B cell (primary cell): Measurements from ENCODE around the gene ADCY10. TPM values are rescaled to one million over a fixed set of nuclear protein-coding genes. Genes with fewer than 3 reads are reported as not detected.
"Not testable (repeated sequence)": the region's sequence is repeated elsewhere in the genome, so short reads cannot be mapped to it uniquely, and the experiment has no call there.

ENCODE experiments used
- ATAC-seq: fragments of 200-7000 bp; cut with Tn5 transposase; one replicate; pipeline ENCODE4 v1.10.0; 2021; ENCODE audit warnings: low read depth, mild to moderate bottlenecking, moderate number of reproducible peaks, moderate library complexity
- CTCF ChIA-PET: fragments of 350-600 bp; sonication (Branson Sonifier 250); formaldehyde crosslinking; loops from one replicate; lab custom pipeline; 2021; ENCODE audit warnings: antibody characterized with exemption, inconsistent platforms; lab: Charles Lee
- POLR2A ChIA-PET: fragments of 350-600 bp; sonication (Branson Sonifier 250); formaldehyde crosslinking; loops from one replicate; lab custom pipeline; 2021; ENCODE audit warnings: antibody characterized with exemption; lab: Charles Lee
- DNase-seq: peaks from one replicate; pipeline ENCODE4 v3.0.0; 2013
- H2AFZ ChIP-seq: 2 replicates; pipeline ENCODE4 v1.6.1; 2012; ENCODE audit warnings: mild to moderate bottlenecking, low read depth, low read length; ENCODE audit not compliant: insufficient read depth, poor library complexity, severe bottlenecking
- H3K27ac ChIP-seq, 2 donors: 1 replicate in 1 of 2; 2 replicates in 1 of 2; pipeline ENCODE4 v1.5.1; 2012 to 2013; ENCODE audit warnings: low read length in 2 of 2, mild to moderate bottlenecking in 2 of 2, moderate library complexity in 1 of 2
- H3K27me3 ChIP-seq, 4 experiments: fragments of 200-600 bp in 1 of 4; sonication (generic) in 1 of 4; replicated peaks in 1 of 4; 1 replicate in 2 of 4; 2 replicates in 2 of 4; pipeline versions ENCODE4 v1.6.1 to v1.7.0; 2013 to 2016; ENCODE audit warnings: low read length in 3 of 4, mild to moderate bottlenecking in 2 of 4, mixed read lengths in 1 of 4, moderate library complexity in 1 of 4; ENCODE audit not compliant: insufficient read depth in 4 of 4, control insufficient read depth in 3 of 4; ENCODE audit errors: control extremely low read depth in 1 of 4
- H3K36me3 ChIP-seq, 2 experiments: replicated peaks in 1 of 2; 1 replicate in 1 of 2; 2 replicates in 1 of 2; pipeline versions ENCODE4 v1.6.1 to v1.7.1; 2013; ENCODE audit warnings: low read length in 1 of 2; ENCODE audit not compliant: insufficient read depth in 2 of 2, control insufficient read depth in 1 of 2; ENCODE audit errors: control extremely low read depth in 1 of 2, extremely low read depth in 1 of 2
- H3K4me1 ChIP-seq, 2 donors: fragments of 200-600 bp in 1 of 2; sonication (generic) in 1 of 2; 1 replicate in 1 of 2; 2 replicates in 1 of 2; pipeline versions ENCODE4 v1.5.1 to v1.6.1; 2013 to 2017; ENCODE audit warnings: low read length in 2 of 2; ENCODE audit not compliant: control insufficient read depth in 2 of 2, insufficient read depth in 2 of 2
- H3K4me2 ChIP-seq: replicated peaks from 2 replicates; pipeline ENCODE3; 2012; ENCODE audit warnings: mild to moderate bottlenecking, low read depth, low read length; ENCODE audit not compliant: poor library complexity, severe bottlenecking
- H3K4me3 ChIP-seq, 5 experiments: fragments of 200-600 bp in 1 of 5; sonication (generic) in 1 of 5; 1 replicate in 3 of 5; 2 replicates in 2 of 5; pipeline versions ENCODE4 v1.5.1 to v1.7.0; 2011 to 2016; ENCODE audit warnings: low read length in 4 of 5, mild to moderate bottlenecking in 4 of 5, low read depth in 2 of 5, control low read depth in 1 of 5, moderate library complexity in 1 of 5; ENCODE audit not compliant: insufficient read depth in 1 of 5; ENCODE audit errors: control extremely low read depth in 1 of 5, extremely low read depth in 1 of 5
- H3K79me2 ChIP-seq: fragments of 200-600 bp; sonication (generic); one replicate; pipeline ENCODE4 v1.6.0; 2016; ENCODE audit warnings: low read length; ENCODE audit not compliant: control insufficient read depth, insufficient read depth
- H3K9ac ChIP-seq: fragments of 200-600 bp; sonication (generic); 2 replicates; pipeline ENCODE4 v1.6.1; 2017; ENCODE audit warnings: mild to moderate bottlenecking, low read length, moderate library complexity
- H3K9me3 ChIP-seq, 3 donors: one replicate each; pipeline versions ENCODE4 v1.6.1 to v1.7.1; 2013; ENCODE audit warnings: low read length in 2 of 3; ENCODE audit not compliant: control insufficient read depth in 2 of 3, insufficient read depth in 1 of 3; ENCODE audit errors: control extremely low read depth in 1 of 3
- H4K20me1 ChIP-seq: 2 replicates; pipeline ENCODE4 v1.6.0; 2012; ENCODE audit warnings: mild to moderate bottlenecking, low read length; ENCODE audit not compliant: insufficient read depth, control insufficient read depth, poor library complexity, severe bottlenecking
- H3K27ac Mint-ChIP-seq: one replicate; pipeline ENCODE4 v1.8.0; 2021; ENCODE audit warnings: mixed read lengths
- H3K27me3 Mint-ChIP-seq: one replicate; pipeline ENCODE4 v1.8.0; 2021; ENCODE audit warnings: mixed read lengths
- H3K4me1 Mint-ChIP-seq: one replicate; pipeline ENCODE4 v1.8.0; 2021; ENCODE audit warnings: mixed read lengths
- H3K4me3 Mint-ChIP-seq: one replicate; pipeline ENCODE4 v1.8.0; 2021; ENCODE audit warnings: mixed read lengths
- H3K9me3 Mint-ChIP-seq: one replicate; pipeline ENCODE4 v1.8.0; 2022; ENCODE audit warnings: mixed read lengths; ENCODE audit not compliant: insufficient read depth
- EZH2 ChIP-seq: IDR thresholded peaks from 2 replicates; pipeline ENCODE4 v1.6.1; 2012; ENCODE audit warnings: borderline replicate concordance, low read depth, mild to moderate bottlenecking, moderate library complexity, low read length; ENCODE audit not compliant: insufficient read depth, poor library complexity, severe bottlenecking
- WGBS: methylation state at CpG from one replicate; pipeline ENCODE4 v1.1.5; 2013; ENCODE audit warnings: missing lambda C conversion rate; ENCODE audit not compliant: insufficient coverage; 5-methylcytosine and 5-hydroxymethylcytosine counted together
- intact Hi-C: fragments of 100-400 bp; cut with micrococcal nuclease; formaldehyde crosslinking; loops from one replicate; pipeline ENCODE4 v1.10.0; 2022
- polyA plus RNA-seq: library from polyadenylated mRNA; depleted of rRNA; stranded (reverse); fragments of >200 nt; gene quantifications from 2 replicates; pipeline ENCODE4 v1.2.3, GENCODE V29; 2012
- total RNA-seq, 2 donors: library from RNA; stranded (reverse); fragments of 120-200 nt in 1 of 2; gene quantifications; 1 replicate in 1 of 2; 2 replicates in 1 of 2; pipeline versions ENCODE4 v1.2.3 to v1.2.4, GENCODE V29; 2013 to 2022
- TF ChIP-seq, protein P1 (sequence below): fragments of 200-600 bp; IDR thresholded peaks from one replicate; pipeline ENCODE4 v1.8.0; 2022; ENCODE audit warnings: antibody characterized with exemption, mild to moderate bottlenecking

Gene ADCY10
- total and polyA plus RNA-seq, 2 donors (not counting 1 experiment from before 2014, with no cell fraction given), result 0.15 TPM; not detected in 1

DNA sequence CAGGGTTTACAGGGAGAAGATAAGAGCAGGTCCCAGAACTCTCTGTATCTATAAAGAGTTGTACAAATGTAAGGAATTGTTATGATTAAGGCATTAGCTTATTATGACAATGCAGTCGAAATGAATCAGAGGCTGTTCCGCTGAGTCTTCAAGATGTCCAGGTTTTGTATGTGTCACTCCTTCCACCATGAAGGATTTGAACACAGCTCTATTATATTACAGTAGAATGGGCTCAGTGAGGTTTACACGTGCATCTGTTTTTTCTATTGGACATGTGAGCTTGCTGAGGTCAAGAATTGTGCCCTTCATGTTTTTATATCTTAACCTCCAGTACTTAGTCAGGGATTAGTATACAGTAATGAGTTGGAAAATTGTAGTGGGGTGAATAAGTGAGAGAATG, 105.8 kb downstream of the ADCY10 start:
- H3K4me3 ChIP-seq, result no peak overlapping the region
- H3K36me3 ChIP-seq, result no peaks in the 10 kb centered on the region
- Mint-ChIP-seq H3K9me3 (peaks cover 6% of the 10 kb centered on the region), H3K27me3 (peaks cover 7% of the 10 kb centered on the region), H3K4me1 (peaks cover 22% of the 10 kb centered on the region), H3K27ac (no peak overlapping the region), H3K4me3 (no peak overlapping the region)
- H3K79me2 ChIP-seq, result no peaks in the 10 kb centered on the region
- no peak for DNase-seq
- no peaks in the 10 kb centered on the region for H4K20me1 ChIP-seq
- no peak overlapping the region for H3K9ac ChIP-seq
- intact Hi-C loops, result no loop called here
- H3K9me3 ChIP-seq, result peaks cover 0 to 12% (median 6%) of the 10 kb centered on the region in 3 donors
- no peak overlapping the region for H3K4me2 ChIP-seq
- TF ChIP-seq, protein P1, sequence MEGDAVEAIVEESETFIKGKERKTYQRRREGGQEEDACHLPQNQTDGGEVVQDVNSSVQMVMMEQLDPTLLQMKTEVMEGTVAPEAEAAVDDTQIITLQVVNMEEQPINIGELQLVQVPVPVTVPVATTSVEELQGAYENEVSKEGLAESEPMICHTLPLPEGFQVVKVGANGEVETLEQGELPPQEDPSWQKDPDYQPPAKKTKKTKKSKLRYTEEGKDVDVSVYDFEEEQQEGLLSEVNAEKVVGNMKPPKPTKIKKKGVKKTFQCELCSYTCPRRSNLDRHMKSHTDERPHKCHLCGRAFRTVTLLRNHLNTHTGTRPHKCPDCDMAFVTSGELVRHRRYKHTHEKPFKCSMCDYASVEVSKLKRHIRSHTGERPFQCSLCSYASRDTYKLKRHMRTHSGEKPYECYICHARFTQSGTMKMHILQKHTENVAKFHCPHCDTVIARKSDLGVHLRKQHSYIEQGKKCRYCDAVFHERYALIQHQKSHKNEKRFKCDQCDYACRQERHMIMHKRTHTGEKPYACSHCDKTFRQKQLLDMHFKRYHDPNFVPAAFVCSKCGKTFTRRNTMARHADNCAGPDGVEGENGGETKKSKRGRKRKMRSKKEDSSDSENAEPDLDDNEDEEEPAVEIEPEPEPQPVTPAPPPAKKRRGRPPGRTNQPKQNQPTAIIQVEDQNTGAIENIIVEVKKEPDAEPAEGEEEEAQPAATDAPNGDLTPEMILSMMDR, result no peak
- no peak for TF ChIP-seq EZH2
- no peak for ATAC-seq
- no peaks in the 10 kb centered on the region for H3K27me3 ChIP-seq
- H3K27ac ChIP-seq, result no peak overlapping the region
- POLR2A ChIA-PET, result no interaction called here
- no CpG with 5 or more reads among the region's 3 CpGs for WGBS
- H2AFZ ChIP-seq, result no peak overlapping the region
- CTCF ChIA-PET, result interaction anchor here (1.0 to 2.0 kb wide), 2 partner anchors 55 to 274 kb away, joined by 3 to 5 read pairs; no protein-coding TSS in a partner anchor
- H3K4me1 ChIP-seq, result peaks cover 13 to 15% of the 10 kb centered on the region in 2 donors

DNA sequence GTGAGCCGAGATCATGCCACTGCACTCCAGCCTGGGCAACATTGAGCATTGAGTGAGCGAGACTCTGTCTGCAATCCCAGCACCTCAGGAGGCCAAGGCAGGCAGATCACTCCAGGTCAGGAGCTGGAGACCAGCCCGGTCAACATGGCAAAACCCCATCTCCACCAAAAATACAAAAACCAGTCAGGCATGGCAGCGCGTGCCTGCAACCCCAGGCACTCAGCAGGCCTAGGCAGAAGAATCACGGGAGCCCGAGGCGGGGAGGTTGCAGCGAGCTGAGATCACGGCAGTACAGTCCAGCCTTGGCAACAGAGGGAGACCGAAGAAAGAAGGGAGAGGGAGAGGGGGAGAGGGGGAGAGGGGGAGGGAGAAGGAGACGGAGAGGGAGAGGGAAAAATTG, 107.3 kb downstream of the ADCY10 start:
- H3K79me2 ChIP-seq, H3K27me3 Mint-ChIP-seq, H3K27me3 ChIP-seq, H3K27ac Mint-ChIP-seq, H3K4me2 ChIP-seq, H3K4me3 ChIP-seq, H3K4me3 Mint-ChIP-seq, H3K9me3 Mint-ChIP-seq, H3K36me3 ChIP-seq, DNase-seq, H3K9ac ChIP-seq, ATAC-seq, H3K27ac ChIP-seq, H3K9me3 ChIP-seq, intact Hi-C loops, H4K20me1 ChIP-seq, H2AFZ ChIP-seq: not testable (repeated sequence)
- POLR2A ChIA-PET, result interaction anchor here (0.6 kb wide), 1 partner anchor 131 kb away, joined by 3 read pairs; no protein-coding TSS in a partner anchor
- CTCF ChIA-PET, result interaction anchor here (2.0 kb wide), 1 partner anchor 275 kb away, joined by 5 read pairs; no protein-coding TSS in a partner anchor
- H3K4me1 Mint-ChIP-seq, result peaks cover 23% of the 10 kb centered on the region
- 98% methylated on average over 10 of the region's 12 CpGs for WGBS
- H3K4me1 ChIP-seq, result peaks cover 13 to 16% of the 10 kb centered on the region in 2 donors

DNA sequence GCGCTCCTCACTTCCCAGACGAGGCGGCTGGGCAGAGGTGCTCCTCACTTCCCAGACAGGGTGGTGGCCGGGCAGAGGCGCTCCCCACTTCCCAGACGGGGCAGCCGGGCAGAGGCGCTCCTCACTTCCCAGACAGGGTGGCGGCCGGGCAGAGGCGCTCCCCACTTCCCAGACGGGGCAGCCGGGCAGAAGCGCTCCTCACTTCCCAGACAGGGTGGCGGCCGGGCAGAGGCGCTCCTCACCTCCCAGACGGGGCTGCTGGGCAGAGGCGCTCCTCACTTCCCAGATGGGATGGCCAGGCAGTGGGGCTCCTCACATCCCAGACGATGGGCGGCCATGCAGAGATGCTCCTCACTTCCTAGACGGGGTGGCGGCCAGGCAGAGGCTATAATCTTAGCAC, 107.7 kb downstream of the ADCY10 start:
- H3K27ac Mint-ChIP-seq, H3K36me3 ChIP-seq: not testable (repeated sequence)

More for the DNA sequence above, 107.7 kb downstream of the ADCY10 start:
- H4K20me1 ChIP-seq, H3K27me3 Mint-ChIP-seq, H3K9ac ChIP-seq, H3K27ac ChIP-seq, H3K4me2 ChIP-seq, CTCF ChIA-PET, H3K9me3 Mint-ChIP-seq, H3K27me3 ChIP-seq, ATAC-seq, H3K4me3 Mint-ChIP-seq, H3K9me3 ChIP-seq, H2AFZ ChIP-seq, H3K4me3 ChIP-seq, intact Hi-C loops, H3K79me2 ChIP-seq, POLR2A ChIA-PET, DNase-seq: not testable (repeated sequence)
- WGBS, result 94% methylated on average over 23 of the region's 23 CpGs
- H3K4me1 Mint-ChIP-seq, result peaks cover 23% of the 10 kb centered on the region
- peaks cover 13 to 16% of the 10 kb centered on the region in 2 donors for H3K4me1 ChIP-seq
